NCI-H1048 (cell line): Measurements from ENCODE around the gene PITPNM1.
"Not testable (repeated sequence)": the region's sequence is repeated elsewhere in the genome, so short reads cannot be mapped to it uniquely, and the experiment has no call there.

Experiments used
- DNase-seq: peaks from one replicate; lab custom pipeline; 2025; lab: John Stamatoyannopoulos, UW

Gene PITPNM1

DNA sequence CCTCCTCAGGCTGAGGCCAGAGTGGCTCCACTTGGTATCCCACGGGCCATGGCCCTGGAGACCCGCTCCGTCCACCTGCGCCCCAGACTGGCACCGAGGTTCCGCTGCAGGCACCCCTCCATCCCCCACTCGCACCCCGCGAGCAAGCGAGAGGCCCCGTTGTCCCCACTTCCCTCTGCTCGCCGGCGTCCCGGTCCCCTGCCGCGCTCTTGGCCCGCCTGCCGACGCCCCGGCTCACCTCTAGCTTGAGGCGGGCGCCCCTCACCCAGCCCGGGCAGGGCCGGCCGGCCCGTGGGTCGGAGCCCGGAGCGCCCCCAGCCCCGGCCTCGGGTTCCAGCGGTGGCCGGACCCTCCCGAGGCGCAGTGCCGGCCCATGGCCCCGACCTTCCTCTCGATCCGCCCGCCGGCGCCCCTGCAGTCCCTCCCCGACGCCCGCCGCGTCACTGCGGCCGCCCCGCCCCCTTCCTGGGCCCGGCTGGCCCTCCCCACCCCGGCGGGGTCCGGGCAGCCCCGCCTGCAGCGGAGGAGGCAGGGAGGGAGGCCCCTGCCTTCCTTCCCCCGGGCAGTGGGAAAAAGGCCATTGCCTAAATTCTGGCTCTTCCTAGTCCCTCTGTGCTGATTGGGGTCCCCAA lies at the start of gene PITPNM1:
PITPNM1 (minus strand) TSS at position 414 of the 632 bp plus-strand sequence. CDS start 1,183 bp downstream, outside the sequence.
- no peak for DNase-seq

DNA sequence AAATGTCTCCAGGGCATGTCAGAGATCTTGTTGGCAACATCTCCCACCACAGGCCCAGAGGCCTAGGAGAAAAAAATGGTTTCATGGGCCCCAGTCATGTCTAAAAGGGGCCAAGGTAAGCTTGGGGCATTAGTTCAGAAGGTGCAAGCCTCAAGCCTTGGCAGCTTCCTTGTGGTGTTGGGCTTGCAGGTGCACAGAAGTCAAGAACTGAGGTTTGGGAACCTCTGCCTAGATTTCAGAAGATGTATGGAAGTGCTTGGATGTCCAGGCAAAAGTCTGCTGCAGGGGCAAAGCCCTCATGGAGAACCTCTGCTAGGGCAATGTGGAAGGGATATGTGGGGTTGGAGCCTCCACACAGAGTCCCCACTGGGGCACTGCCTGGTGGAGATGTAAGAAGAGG lies 46.5 kb upstream of the PITPNM1 start:
- DNase-seq = not testable (repeated sequence)

DNA sequence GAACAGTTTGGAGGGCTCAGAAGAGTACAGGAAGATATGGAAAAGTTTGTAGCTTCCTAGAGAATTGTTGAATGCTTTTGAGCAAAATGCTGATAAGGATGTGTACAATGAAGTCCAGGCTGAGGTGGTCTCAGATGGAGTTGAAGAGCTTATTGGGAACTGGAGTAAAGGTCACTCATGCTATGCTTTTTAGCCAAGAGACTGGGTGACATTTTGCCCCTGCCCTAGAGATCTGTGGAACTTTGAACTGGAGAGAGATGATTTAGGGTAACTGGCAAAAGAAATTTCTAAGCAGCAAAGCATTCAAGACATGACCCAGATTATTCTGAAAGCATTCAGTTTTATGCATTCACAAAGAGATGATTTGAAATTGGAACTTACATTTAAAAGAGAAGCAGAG lies 46.0 kb upstream of the PITPNM1 start:
- no peak for DNase-seq

GRCh38 chr11:67548555-67549110 lies 43.5 kb upstream of the PITPNM1 start:
- DNase-seq = no peak

GRCh38 chr11:67548112-67548511 lies 42.9 kb upstream of the PITPNM1 start:
- DNase-seq = not testable (repeated sequence)

DNA sequence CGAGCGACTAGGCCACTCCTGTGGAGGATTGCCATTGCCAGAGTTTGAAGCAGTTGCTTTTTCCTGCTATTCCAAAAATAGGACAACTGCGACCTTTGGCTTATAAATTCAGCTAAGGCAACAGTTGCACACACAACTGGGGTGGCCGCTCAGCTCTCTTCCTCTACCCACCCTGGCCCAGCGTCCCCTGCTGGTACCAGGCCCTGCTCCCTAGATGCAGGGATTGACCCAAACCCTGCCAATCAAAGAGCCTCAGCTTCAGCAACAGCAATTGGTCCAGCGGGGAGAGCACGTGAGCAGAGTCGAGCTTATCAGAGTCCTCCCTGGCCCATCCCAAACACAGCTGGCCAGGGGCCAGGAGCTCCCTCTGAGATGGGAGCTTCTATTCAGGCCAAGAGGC lies 40.1 kb upstream of the PITPNM1 start:
- no peak for DNase-seq

DNA sequence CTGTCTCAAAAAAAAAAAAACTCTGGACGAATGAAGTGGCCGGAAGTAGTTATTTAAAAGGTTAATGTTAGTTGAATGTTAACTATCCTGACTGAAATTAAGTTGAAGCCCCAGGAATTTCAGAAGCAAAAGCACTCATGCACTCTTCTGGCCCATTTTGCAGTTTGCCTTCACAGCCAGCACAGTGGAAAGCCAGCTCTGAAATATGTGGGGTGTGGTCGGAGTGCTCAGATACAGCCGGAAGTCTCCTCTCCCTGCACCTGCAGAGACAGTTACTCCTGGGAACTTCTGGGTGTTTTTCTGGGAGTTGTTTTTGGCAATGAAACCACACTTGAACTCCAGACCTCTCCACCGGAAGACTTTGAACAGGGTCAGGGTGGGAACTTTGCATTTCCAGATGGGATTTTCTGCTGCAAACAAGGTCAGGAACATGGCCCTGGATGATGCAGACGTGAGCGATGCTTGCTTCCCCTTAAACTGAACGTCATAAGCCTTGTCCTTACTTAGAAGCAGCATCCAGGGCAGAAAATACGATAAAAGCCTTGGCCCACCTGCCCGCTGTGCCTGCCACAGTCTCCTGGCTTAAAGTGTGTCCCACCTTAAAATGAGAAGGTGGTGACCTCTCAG lies 39.6 kb upstream of the PITPNM1 start:
- DNase-seq = no peak

GRCh38 chr11:67543585-67543984 lies 38.4 kb upstream of the PITPNM1 start:
- DNase-seq = no peak

DNA sequence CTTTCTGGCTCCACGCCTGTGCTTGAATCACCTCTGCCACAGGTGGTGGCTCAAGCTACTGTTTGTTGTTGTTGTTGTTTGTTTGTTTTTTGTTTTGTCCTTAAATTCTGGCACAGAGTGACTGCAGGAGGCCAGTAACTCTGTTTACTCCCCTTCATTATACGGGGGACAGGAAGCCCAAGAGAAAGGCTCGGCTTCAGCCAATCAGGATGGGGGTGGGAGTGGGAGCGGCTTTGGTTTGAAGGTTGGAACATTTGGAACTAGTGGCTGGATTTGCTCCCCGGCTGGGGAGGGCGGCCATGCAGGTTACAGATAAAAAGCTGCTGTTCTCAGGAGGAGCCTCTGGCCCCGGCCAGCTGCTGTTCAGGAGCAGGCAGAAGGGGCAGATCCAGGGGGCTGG lies 37.8 kb upstream of the PITPNM1 start:
- no peak for DNase-seq

DNA sequence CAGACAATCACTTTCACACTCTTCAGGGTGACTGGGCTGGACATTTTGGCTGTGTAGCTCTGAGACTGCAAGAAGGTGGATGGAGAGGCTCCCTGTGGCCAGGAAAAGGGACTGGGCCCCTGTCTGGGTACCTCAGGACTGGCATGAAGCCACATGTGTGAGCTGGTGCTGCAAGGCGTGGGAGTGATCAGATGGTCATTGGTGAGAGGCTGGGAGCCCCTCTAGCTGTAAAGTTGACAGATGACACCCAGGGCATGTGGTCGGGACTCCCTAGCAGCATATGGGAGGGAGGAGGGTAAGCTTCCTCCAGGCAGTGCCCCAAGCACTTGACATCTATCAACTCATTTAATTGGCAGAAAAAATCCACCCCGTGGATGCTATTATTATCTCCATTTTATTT lies 37.0 kb upstream of the PITPNM1 start:
- no peak for DNase-seq

- no peak for DNase-seq
Observed at GRCh38 chr11:67541198-67541597, 36.0 kb upstream of the PITPNM1 start.

DNA sequence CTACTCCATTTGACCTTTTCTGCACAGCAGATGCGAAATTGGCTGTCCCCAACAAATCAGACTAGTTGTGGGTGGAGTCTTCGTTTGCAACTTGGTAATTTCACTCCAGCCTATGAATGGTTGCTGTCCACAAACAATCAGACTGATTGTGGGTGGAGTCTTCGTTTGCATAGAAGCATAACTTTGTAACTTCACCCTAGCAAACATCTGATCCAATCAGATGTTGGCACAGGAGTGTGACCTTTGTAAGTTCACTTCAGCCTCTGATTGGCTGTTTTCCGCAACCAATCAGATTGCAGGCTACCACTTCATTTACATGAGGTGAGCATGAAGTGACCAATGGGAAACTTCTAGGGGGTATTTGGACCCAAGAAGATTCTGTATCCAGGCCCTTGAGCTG lies 34.4 kb upstream of the PITPNM1 start:
- DNase-seq = no peak

GRCh38 chr11:67538823-67539505 lies 33.8 kb upstream of the PITPNM1 start:
- no peak for DNase-seq

- DNase-seq = no peak
Observed at GRCh38 chr11:67538306-67538705, 33.1 kb upstream of the PITPNM1 start.

DNA sequence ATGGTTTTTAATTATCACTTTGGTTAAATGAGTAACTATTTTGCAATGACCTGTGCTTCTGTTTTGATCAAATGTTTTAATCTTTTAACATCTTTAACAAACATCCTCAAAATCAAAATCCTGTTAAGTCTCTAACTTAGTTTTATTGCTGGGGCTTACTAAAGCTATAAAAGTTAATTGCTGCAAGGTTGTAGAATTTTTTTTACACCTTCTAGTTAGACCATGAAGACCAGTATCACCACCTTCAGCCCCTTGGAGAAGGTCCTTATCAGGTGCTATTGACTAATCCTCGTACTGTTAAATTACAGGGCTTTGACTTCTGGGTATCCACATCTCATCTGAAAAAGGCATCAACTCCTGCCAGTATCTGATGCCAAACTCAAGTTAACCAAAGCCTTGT lies 30.4 kb upstream of the PITPNM1 start:
- no peak for DNase-seq

DNA sequence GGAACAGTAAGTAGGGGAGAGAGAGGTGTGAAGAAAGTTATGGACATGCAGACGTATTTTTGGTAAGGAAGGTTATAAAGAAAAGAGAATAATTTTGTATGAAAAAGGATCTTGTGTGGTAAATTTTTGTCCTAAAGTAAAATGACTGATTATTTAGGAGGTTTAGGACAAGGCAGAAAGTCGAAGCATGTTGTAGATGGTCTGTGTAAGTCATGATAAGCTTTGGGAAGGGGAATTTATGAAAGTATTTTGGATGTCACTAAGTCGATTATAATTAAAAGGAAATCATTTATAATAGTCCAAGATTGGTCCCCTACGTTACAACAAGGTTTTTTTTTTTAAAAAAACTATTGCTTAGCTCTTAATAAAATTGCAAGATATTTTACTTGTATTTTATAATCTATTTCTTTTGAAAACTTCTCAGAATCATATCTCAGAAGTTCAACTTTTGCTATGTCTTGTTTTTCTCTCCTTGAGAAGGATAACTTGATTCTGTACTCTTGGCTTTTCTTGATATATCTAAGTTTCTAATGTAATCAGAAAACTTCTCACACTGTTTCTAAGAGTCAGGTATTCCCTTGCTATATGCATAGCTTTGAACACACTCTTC lies 29.0 kb upstream of the PITPNM1 start:
- no peak for DNase-seq

DNA sequence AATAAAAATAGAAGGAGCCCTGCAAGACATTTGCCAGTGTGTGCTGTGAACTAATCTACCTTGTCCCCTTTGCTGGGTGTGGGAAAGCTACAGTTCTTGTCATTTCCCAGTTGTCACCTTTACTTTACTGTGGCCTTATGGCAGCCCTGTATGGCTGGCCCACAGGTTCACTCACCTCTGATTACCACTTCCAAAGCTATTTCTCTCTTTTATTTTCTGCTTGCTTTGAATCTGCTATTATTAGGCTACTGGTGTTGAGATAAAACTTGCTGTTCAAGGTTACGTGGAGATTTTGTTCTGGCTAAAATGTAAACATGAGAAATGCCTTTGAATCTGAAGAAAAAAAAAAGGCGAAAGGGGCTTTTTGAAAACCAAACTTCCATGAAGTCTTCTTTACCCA lies 27.7 kb upstream of the PITPNM1 start:
- no peak for DNase-seq

GRCh38 chr11:67530282-67530592 lies 25.1 kb upstream of the PITPNM1 start:
- DNase-seq = no peak

- DNase-seq = no peak
Observed at GRCh38 chr11:67528376-67528775, 23.2 kb upstream of the PITPNM1 start.

DNA sequence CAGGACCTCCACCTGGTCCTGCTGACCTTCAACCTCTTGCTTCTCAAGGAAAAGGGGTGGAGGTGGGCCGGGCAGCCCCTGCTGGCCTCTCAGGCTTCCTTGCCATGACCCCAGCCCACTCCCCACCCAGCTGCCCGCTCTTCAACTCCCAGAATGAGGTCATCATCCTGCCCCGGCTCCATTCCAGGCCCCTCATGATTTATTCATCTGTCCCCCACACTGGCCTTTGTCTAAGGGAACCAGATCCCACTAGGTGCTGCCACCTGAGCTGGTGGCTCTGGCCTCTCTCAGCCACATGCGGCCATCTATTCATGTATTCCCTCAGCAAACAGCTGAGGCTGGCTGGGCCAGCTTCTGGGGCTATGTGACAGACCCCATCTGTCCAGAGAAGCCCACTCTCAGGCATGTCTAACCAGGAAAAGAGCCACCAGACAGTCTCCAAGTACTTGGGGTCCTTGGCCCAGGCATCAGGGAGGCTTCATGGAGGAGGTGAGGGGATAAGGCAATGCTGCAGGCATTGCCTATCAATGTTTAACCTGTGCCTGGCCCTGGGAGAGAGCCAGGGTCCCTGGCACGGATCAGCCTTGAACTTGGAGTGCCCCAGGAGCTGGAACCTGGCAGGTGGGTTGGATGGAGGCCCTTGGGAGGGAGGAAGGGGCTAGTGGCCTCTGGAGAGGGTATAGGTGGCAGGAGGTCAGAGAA lies 20.3 kb upstream of the PITPNM1 start:
- DNase-seq = no peak

GRCh38 chr11:67524480-67524808 lies 19.3 kb upstream of the PITPNM1 start:
- DNase-seq = no peak
